HepG2 (cell line): ENCODE results near the gene CACNA1I. TPM values are rescaled to one million over a fixed set of nuclear protein-coding genes. Genes with fewer than 3 reads are reported as not detected.
A peak's percentile ranks its signal among the peaks of the same experiment; 100 is the strongest.

Source experiments
- ARNTL ChIP-seq: sonication (generic); formaldehyde crosslinking; IDR thresholded peaks from 2 replicates; pipeline ENCODE4 v1.4.0; 2020; ENCODE audit warnings: mild to moderate bottlenecking, missing genetic modification reagents
- DZIP1 ChIP-seq: sonication (generic); formaldehyde crosslinking; IDR thresholded peaks from 2 replicates; pipeline ENCODE4 v1.5.0; 2020; ENCODE audit warnings: mild to moderate bottlenecking, missing genetic modification reagents
- EED ChIP-seq: sonication (generic); formaldehyde crosslinking; IDR thresholded peaks from 2 replicates; pipeline ENCODE4 v1.5.0; 2020; ENCODE audit warnings: mild to moderate bottlenecking, missing genetic modification reagents
- FOXA1 ChIP-seq, 2 experiments: fragments of 450-650 bp in 1 of 2; sonication (generic) in 1 of 2; formaldehyde crosslinking in 1 of 2; IDR thresholded peaks; 2 replicates each; pipeline versions ENCODE4 v1.4.0 to v1.6.1; 2016 to 2020; ENCODE audit warnings: missing genetic modification reagents in 1 of 2
- FOXK2 ChIP-seq: fragments of 450-650 bp; IDR thresholded peaks from 2 replicates; pipeline ENCODE4 v1.6.1; 2016
- IRX3 ChIP-seq: sonication (generic); formaldehyde crosslinking; IDR thresholded peaks from 2 replicates; pipeline ENCODE4 v1.8.1; 2023; ENCODE audit warnings: mild to moderate bottlenecking, low read depth, missing genetic modification reagents, borderline replicate concordance
- JDP2 ChIP-seq: sonication (generic); formaldehyde crosslinking; IDR thresholded peaks from 2 replicates; pipeline ENCODE4 v1.8.1; 2022; ENCODE audit warnings: missing genetic modification reagents, borderline replicate concordance
- KMT2A ChIP-seq: sonication (generic); formaldehyde crosslinking; IDR thresholded peaks from 2 replicates; pipeline ENCODE4 v1.4.0; 2020; ENCODE audit warnings: missing genetic modification reagents
- MLXIP ChIP-seq: sonication (generic); formaldehyde crosslinking; IDR thresholded peaks from 2 replicates; pipeline ENCODE4 v1.9.0; 2021; ENCODE audit warnings: missing genetic modification reagents, borderline replicate concordance
- NAIF1 ChIP-seq: sonication (generic); formaldehyde crosslinking; IDR thresholded peaks from 2 replicates; pipeline ENCODE4 v1.5.0; 2020; ENCODE audit warnings: mild to moderate bottlenecking, missing genetic modification reagents, borderline replicate concordance
- PAX8 ChIP-seq: sonication (generic); formaldehyde crosslinking; IDR thresholded peaks from 2 replicates; pipeline ENCODE4 v1.8.0; 2022; ENCODE audit warnings: mild to moderate bottlenecking, missing genetic modification reagents, borderline replicate concordance
- RARG ChIP-seq: sonication (generic); formaldehyde crosslinking; IDR thresholded peaks from 2 replicates; pipeline ENCODE4 v1.4.0; 2020; ENCODE audit warnings: low read depth, mild to moderate bottlenecking, missing genetic modification reagents
- ZBTB20 ChIP-seq: sonication (generic); formaldehyde crosslinking; IDR thresholded peaks from 2 replicates; pipeline ENCODE4 v1.8.1; 2023; ENCODE audit warnings: missing genetic modification reagents, low read depth, mild to moderate bottlenecking, borderline replicate concordance
- ZBTB3 ChIP-seq: sonication (generic); formaldehyde crosslinking; IDR thresholded peaks from 2 replicates; pipeline ENCODE4 v1.4.0; 2020; ENCODE audit warnings: low read depth, mild to moderate bottlenecking, moderate library complexity, missing genetic modification reagents, borderline replicate concordance
- ZFP36L2 ChIP-seq: sonication (generic); formaldehyde crosslinking; IDR thresholded peaks from 2 replicates; pipeline ENCODE4 v1.4.0; 2020; ENCODE audit warnings: missing genetic modification reagents
- ZNF501 ChIP-seq: sonication (generic); formaldehyde crosslinking; IDR thresholded peaks from 2 replicates; pipeline ENCODE4 v1.5.1; 2020; ENCODE audit warnings: mild to moderate bottlenecking, moderate library complexity, missing genetic modification reagents
- ZNF644 ChIP-seq: IDR thresholded peaks from 2 replicates; pipeline ENCODE4 v1.6.1; 2016; ENCODE audit warnings: low read depth
- ZNF652 ChIP-seq: IDR thresholded peaks from 2 replicates; pipeline ENCODE4 v1.6.1; 2016; ENCODE audit warnings: low read depth, borderline replicate concordance
- ZNF770 ChIP-seq: sonication (generic); formaldehyde crosslinking; IDR thresholded peaks from 2 replicates; pipeline ENCODE4 v1.5.0; 2020; ENCODE audit warnings: mild to moderate bottlenecking, missing genetic modification reagents
- ZNF777 ChIP-seq: sonication (generic); formaldehyde crosslinking; IDR thresholded peaks from 2 replicates; pipeline ENCODE4 v1.4.0; 2020; ENCODE audit warnings: missing genetic modification reagents
- ZNF850 ChIP-seq: sonication (generic); formaldehyde crosslinking; conservative IDR thresholded peaks from 2 replicates; pipeline ENCODE4 v1.9.0; 2021; ENCODE audit warnings: mild to moderate bottlenecking, missing genetic modification reagents
- polyA plus RNA-seq, 8 experiments: library from polyadenylated mRNA; depleted of rRNA in 3 of 8; stranded (reverse) in 7 of 8; unstranded in 1 of 8; fragments of >200 nt; fragmentation: Illumina TruSeq in 4 of 8; extraction: Trizol in 4 of 8; gene quantifications; 2 replicates each; pipeline versions ENCODE4 v1.2.1 to v1.2.3, GENCODE V29; 2011 to 2016; ENCODE audit warnings: low read depth in 4 of 8, missing spikeins in 1 of 8, mixed read lengths in 1 of 8; ENCODE audit not compliant: insufficient read depth in 1 of 8
- total RNA-seq, 5 experiments: library from RNA; depleted of rRNA; stranded (reverse); fragments of >200 nt; fragmentation: Illumina TruSeq; extraction: Trizol; gene quantifications; 2 replicates each; pipeline ENCODE4 v1.2.3, GENCODE V29; 2016; ENCODE audit warnings: low read depth in 1 of 5

The CACNA1I gene
- total and polyA plus RNA-seq, 2 of the 13 experiments (the other 11 are each of a cell fraction or from before 2014, with no cell fraction given): not detected

- TF ChIP-seq NAIF1 (CRISPR knock-in tag) (no peak), ZBTB3 (CRISPR knock-in tag) (0 out of 2 replicates have a peak, but pooled peaks have one; percentile 9), FOXA1 (IDR thresholded peaks at IDR 0.05) (no peak), FOXA1 (CRISPR knock-in tag; IDR thresholded peaks at IDR 0.05) (no peak), PAX8 (CRISPR knock-in tag) (no peak), IRX3 (no peak), DZIP1 (no peak), ARNTL (CRISPR knock-in tag) (no peak), RARG (no peak), KMT2A (no peak), ZNF501 (CRISPR knock-in tag) (no peak), MLXIP (CRISPR knock-in tag) (no peak), ZBTB20 (CRISPR knock-in tag) (no peak), EED (CRISPR knock-in tag) (no peak), ZNF770 (CRISPR knock-in tag) (peak; percentile 10; the same call in 1 of the 2 replicates), ZNF850 (no peak), ZNF777 (CRISPR knock-in tag) (no peak), ZNF652 (CRISPR knock-in tag) (no peak), ZFP36L2 (no peak), JDP2 (CRISPR knock-in tag) (no peak), FOXK2 (no peak), ZNF644 (no peak)
Measured at GRCh38 chr22:39522567-39523300, 47.8 kb upstream of the CACNA1I start (continued).
